Measurements from ENCODE around the gene CAP2. TPM values are rescaled to one million over a fixed set of nuclear protein-coding genes. Genes with fewer than 3 reads are reported as not detected.

The CAP2 gene
- total RNA-seq, 1 experiment from 2014 or later = 7.2 TPM

DNA sequence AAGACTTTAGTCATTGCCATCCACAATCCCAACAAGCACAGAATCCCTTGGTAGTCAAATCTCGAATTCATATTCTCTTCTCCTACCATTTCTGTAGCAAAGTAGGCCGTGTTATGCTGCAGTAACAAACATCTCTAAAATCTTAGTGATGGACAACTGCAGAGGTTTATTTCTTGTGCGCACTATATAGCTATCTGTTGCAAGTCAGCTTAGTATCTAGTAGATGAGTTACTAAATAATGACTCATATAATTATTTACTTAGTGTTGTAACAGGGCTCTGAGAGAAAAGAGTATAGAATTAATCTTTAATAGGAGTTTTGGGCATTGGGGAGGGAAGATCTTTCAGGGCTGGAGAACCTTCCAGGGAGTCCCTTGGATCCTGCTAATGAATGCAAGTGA is 73.3 kb downstream of the CAP2 start:
- peaks cover 3% of the 10 kb centered on the region; the same call in 1 of the 2 replicates for H3K36me3 Mint-ChIP-seq
- ATAC-seq = no peak
- H3K27me3 Mint-ChIP-seq (ENCODE audit: low read depth) = no peaks in the 10 kb centered on the region
- TF ChIP-seq ZSCAN18 (CRISPR knock-in tag; IDR thresholded peaks at IDR 0.05) (no peak), PRDM15 (CRISPR knock-in tag; IDR thresholded peaks at IDR 0.05) (no peak), FOXJ3 (CRISPR knock-in tag; IDR thresholded peaks at IDR 0.05; ENCODE audit: borderline replicate concordance) (no peak), E2F5 (CRISPR knock-in tag; IDR thresholded peaks at IDR 0.05) (no peak), ZBTB21 (CRISPR knock-in tag; IDR thresholded peaks at IDR 0.05; ENCODE audit: borderline replicate concordance) (no peak), TCF7 (CRISPR knock-in tag; IDR thresholded peaks at IDR 0.05; ENCODE audit: low read depth) (no peak), FOXP4 (CRISPR knock-in tag; IDR thresholded peaks at IDR 0.05) (no peak), ZNF671 (CRISPR knock-in tag; IDR thresholded peaks at IDR 0.05) (no peak), ATF2 (CRISPR knock-in tag; IDR thresholded peaks at IDR 0.05; ENCODE audit: borderline replicate concordance, low read depth) (no peak), ATF1 (CRISPR knock-in tag; IDR thresholded peaks at IDR 0.05) (no peak), ELF4 (CRISPR knock-in tag; IDR thresholded peaks at IDR 0.05; ENCODE audit: low read depth) (no peak), ZNF425 (CRISPR knock-in tag; conservative IDR thresholded peaks at IDR 0.05) (no peak), RELA (CRISPR knock-in tag; IDR thresholded peaks at IDR 0.05; ENCODE audit: borderline replicate concordance) (no peak)
- TF ChIP-seq, protein P1, sequence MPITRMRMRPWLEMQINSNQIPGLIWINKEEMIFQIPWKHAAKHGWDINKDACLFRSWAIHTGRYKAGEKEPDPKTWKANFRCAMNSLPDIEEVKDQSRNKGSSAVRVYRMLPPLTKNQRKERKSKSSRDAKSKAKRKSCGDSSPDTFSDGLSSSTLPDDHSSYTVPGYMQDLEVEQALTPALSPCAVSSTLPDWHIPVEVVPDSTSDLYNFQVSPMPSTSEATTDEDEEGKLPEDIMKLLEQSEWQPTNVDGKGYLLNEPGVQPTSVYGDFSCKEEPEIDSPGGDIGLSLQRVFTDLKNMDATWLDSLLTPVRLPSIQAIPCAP (CRISPR knock-in tag; IDR thresholded peaks at IDR 0.05) = no peak
- ChIA-PET POLR2A (no interaction called here), CTCF (interaction anchor here (0.6 kb wide), 1 partner anchor 248 kb away, joined by 4 read pairs; no protein-coding TSS in a partner anchor)
- peaks cover 3% of the 10 kb centered on the region; the same call in 1 of the 2 replicates for H3K4me1 Mint-ChIP-seq
- no peak overlapping the region for H3K27ac Mint-ChIP-seq
- no peak overlapping the region for H3K4me3 Mint-ChIP-seq
- no peak for DNase-seq (ENCODE audit: low spot score)
- no peaks in the 10 kb centered on the region for H3K9me3 Mint-ChIP-seq
